ENCODE data around the gene OR2W1.

Gene OR2W1

DNA sequence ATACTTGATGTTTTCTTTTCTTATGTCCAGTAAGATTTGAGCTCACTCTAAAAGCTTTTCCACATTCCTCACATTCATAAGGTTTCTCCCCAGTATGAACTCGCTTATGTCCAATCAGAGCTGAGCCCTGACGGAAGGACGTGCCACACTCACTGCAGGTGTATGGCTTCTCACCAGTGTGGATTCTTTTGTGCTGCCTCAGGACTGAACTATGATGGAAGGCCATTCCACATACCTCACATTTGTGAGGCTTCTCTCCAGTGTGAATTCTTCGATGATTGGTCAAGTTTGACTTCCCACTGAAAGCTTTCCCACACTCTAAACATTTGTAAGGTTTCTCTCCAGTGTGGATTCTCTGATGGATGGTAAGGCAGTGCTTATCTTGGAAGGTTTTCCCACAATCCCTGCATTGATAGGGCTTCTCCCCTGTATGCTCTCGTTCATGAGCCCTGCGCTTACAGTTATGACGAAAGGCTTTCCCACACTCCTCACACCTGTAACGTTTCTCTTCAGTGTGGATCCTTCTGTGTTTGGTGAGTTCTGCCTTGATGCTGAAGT is 49.8 kb downstream of the OR2W1 start:
- no peak for DNase-seq

All from NCI-H1694 (cell line).